ENCODE data around the gene NUCKS1. TPM values are rescaled to one million over a fixed set of nuclear protein-coding genes. Genes with fewer than 3 reads are reported as not detected.

Gene NUCKS1
- total and polyA plus RNA-seq, 2 of the 8 experiments (the other 6 are each of a cell fraction or from before 2014, with no cell fraction given): 126 to 461 TPM

- H3K4me3 ChIP-seq (ENCODE audit: extremely low read depth in 1 of 4, insufficient read depth in 2 of 4, low read depth in 3 of 4, low read length in 4 of 4): no peak overlapping the region
- no peak overlapping the region for H3K18ac ChIP-seq (ENCODE audit: extremely low read depth, low read length)
- peaks cover 27 to 30% of the 10 kb centered on the region in 2 experiments for H4K20me1 ChIP-seq (replicated peaks in 1 of 2; ENCODE audit: control insufficient read depth in 1 of 2, insufficient read depth in 2 of 2, low read length in 2 of 2)
- no peak overlapping the region for H3K23ac ChIP-seq (ENCODE audit: insufficient read length)
- H3K27ac ChIP-seq (ENCODE audit: low read depth, low read length): no peak overlapping the region
- H2BK5ac ChIP-seq (ENCODE audit: low read depth, low read length): no peak overlapping the region
- no peaks in the 10 kb centered on the region for H3K27me3 ChIP-seq (replicated peaks in 1 of 4; ENCODE audit: control insufficient read depth in 3 of 4, extremely low read depth in 1 of 4, insufficient read depth in 3 of 4, low read length in 3 of 4)
- H2AK5ac ChIP-seq (ENCODE audit: low read depth, low read length): no peak overlapping the region
- no peak overlapping the region for H2AFZ ChIP-seq (ENCODE audit: low read length)
- no peak overlapping the region for H3K4ac ChIP-seq (replicated peaks; ENCODE audit: insufficient read length, low read depth, low read length)
- no peaks in the 10 kb centered on the region; the same call in 1 of the 2 replicates for H3K79me1 ChIP-seq (ENCODE audit: low read depth, low read length)
- 83% methylated on average over 1 of the region's 1 CpG; no CpG with 5 or more reads in 1 of the 2 experiments for WGBS, 2 experiments (ENCODE audit: extremely low coverage in 1 of 2, insufficient coverage in 1 of 2, insufficient read length in 1 of 2, insufficient replicate concordance in 2 of 2, low coverage in 1 of 2, low lambda C conversion rate in 2 of 2, missing lambda C conversion rate in 1 of 2)
- no peaks in the 10 kb centered on the region for H3K9me3 ChIP-seq (ENCODE audit: insufficient read depth in 2 of 2, low read depth in 1 of 2, low read length in 1 of 2)
- H3K4me2 ChIP-seq (ENCODE audit: insufficient read depth in 1 of 2, low read depth in 2 of 2, low read length in 2 of 2): no peak overlapping the region
- TF ChIP-seq GABPA (IDR thresholded peaks at IDR 0.05; ENCODE audit: borderline replicate concordance, insufficient read depth, low read length): no peak
- peaks cover 0 to 7% (median 2%) of the 10 kb centered on the region in 4 experiments; a peak in 2 of 8 replicates for H3K36me3 ChIP-seq (ENCODE audit: control insufficient read depth in 2 of 4, insufficient read depth in 4 of 4, low read length in 3 of 4)
- ChIA-PET POLR2A (ENCODE audit: partially characterized antibody) (interaction anchor here (1.3 to 2.4 kb wide), 5 partner anchors 8 to 236 kb away, joined by 3 to 9 read pairs (median 5); no protein-coding TSS in a partner anchor), CTCF (ENCODE audit: partially characterized antibody) (interaction anchor here (0.6 to 0.9 kb wide), 2 partner anchors 22 to 30 kb away, joined by 3 read pairs; no protein-coding TSS in a partner anchor)
- H3K14ac ChIP-seq (ENCODE audit: insufficient read length): no peak overlapping the region
- H4K8ac ChIP-seq (ENCODE audit: extremely low read depth, insufficient read depth, low read length): no peak overlapping the region
- H2BK20ac ChIP-seq (ENCODE audit: low read length): no peak overlapping the region
- no peak overlapping the region for H3K56ac ChIP-seq (replicated peaks; ENCODE audit: insufficient read length, low read depth, low read length)
- no peaks in the 10 kb centered on the region for H3K23me2 ChIP-seq (ENCODE audit: low read depth, low read length)
- peaks cover 32 to 98% of the 10 kb centered on the region in 2 experiments for H3K79me2 ChIP-seq (ENCODE audit: control insufficient read depth in 1 of 2, insufficient read depth in 2 of 2, low read length in 2 of 2)
- H3K4me1 ChIP-seq (replicated peaks in 1 of 4; ENCODE audit: control insufficient read depth in 3 of 4, insufficient read depth in 4 of 4, low read length in 3 of 4): peaks cover 3 to 11% (median 7%) of the 10 kb centered on the region in 4 experiments; a peak in 5 of 7 replicates
- no peak for FAIRE-seq
- no peak overlapping the region for H2BK120ac ChIP-seq (replicated peaks; ENCODE audit: low read depth, low read length)
- H3K9ac ChIP-seq (replicated peaks in 1 of 4; ENCODE audit: extremely low read depth in 1 of 4, low read depth in 3 of 4, low read length in 3 of 4): no peak overlapping the region
- H4K91ac ChIP-seq (replicated peaks; ENCODE audit: insufficient read length, low read length): no peak overlapping the region
- H2BK15ac ChIP-seq (ENCODE audit: low read length): no peak overlapping the region
- no peak for DNase-seq (ENCODE audit: low read depth in 1 of 2, low spot score in 2 of 2)
- no peak overlapping the region for H2BK12ac ChIP-seq (ENCODE audit: low read depth, low read length)
- H4K5ac ChIP-seq (ENCODE audit: insufficient read length, low read depth, low read length): no peak overlapping the region
Measured at GRCh38 chr1:205741681-205742080, 8.3 kb downstream of the NUCKS1 start.

All from H1 (cell line).